GM21529 (cell line): ENCODE measurements around the gene TXLNB.

Source experiments
- ATAC-seq: cut with Tn5 transposase; IDR thresholded peaks from one replicate; pipeline ENCODE4 v1.9.1; 2021; ENCODE audit not compliant: unreplicated experiment

TXLNB gene

DNA sequence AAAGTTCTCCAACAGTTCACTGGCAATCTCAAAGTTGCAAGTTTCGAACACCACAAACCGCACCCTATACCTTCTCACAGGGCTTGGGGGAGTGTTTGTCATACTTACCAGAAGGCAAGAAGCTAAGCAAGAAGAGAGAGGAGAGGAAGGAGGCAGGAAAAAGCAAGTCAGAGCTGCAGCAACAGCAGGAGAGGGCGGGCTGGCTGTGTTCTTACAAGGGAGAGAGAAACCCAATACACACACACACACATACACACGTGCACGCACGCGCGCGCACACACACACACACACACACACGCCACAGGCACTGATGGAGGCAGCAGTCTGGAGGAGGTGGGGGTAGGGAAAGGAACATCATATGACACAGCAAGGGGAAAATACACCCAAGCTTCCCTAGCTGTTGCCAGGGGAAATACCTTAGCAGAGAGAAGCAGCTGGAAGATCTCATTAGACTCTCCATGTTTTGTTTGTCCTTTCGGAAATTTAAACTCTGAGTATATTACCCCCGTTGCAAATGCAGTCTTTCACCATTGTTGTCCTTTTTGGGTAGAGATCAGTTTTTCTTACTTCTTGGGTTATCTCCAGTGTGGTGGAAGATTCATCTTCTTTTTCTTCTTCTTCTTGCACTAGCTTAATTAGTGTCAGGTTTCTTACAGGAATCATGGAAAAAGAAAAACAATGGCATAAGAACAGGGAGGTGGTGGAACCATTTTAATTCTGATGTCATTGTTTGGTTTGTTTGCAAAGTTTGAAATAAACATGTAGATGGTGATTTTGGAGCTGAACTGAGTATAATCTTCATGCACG lies at the start of gene TXLNB:
TSS of gene TXLNB (minus strand) at position 186 of the 807 bp plus-strand sequence. CDS start 3,099 bp downstream, outside the sequence.
- peak; percentile 71 for ATAC-seq

GRCh38 chr6:139341060-139341459 lies 49.3 kb upstream of the TXLNB start:
- no peak for ATAC-seq

GRCh38 chr6:139338795-139339194 lies 47.0 kb upstream of the TXLNB start:
- ATAC-seq = no peak

- ATAC-seq = no peak
Measured at GRCh38 chr6:139337830-139338229, 46.0 kb upstream of the TXLNB start.

- ATAC-seq = no peak
Measured at GRCh38 chr6:139337001-139337400, 45.2 kb upstream of the TXLNB start.

DNA sequence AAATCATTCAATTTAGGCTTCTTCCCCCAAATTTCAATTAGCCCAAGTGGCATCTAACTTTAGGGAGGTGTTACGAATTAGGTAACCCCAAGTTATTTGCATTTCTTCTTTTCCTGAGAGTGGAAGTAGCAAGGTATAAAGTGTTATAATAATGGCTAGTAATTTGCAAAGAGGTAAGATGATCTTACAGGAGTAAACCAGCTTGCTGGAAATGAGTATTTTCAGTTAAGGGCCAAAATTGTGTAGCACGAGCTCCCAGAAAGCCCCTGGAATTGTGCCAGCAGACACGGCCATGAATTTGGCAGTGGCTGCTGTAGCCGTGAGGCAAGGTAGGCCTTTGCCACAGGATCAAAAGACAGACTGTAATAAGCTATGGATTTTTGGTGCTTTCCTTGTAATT lies 44.7 kb upstream of the TXLNB start:
- peak; percentile 71 for ATAC-seq

DNA sequence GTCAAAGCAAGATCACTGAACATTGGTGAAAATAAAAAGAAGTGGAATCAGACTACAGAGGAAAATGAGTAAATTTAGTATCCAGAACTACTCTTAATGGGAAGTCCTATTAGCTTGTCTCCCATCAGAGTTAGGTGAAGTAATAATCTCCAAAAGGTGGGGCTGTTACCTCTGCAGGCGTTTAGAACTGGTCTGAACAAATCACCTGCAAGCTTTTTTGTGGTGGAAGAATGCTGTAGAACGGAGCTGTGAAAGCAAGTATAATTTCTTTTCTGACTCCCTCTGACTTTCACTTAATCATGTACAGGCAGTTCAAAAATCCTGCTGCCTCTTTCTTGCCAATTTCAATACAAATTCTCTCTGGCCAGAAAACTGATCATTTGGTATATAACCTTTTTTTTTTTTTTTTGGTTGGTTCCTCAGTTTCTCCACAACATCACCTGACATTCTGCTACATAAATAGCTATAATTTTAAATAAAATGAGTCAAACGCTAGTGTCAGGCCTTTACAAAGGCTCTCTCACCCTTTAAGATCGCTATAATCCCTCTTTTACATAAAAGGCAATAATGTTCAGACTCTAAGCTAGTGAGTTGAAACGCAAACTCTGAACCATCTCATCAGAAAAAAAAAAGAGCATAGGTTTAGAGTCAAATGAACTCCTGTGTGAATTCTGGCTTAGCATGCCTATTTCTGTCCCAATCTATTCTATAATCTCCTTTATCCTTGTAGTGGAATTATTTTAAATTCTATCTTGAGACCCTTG lies 43.8 kb upstream of the TXLNB start:
- no peak for ATAC-seq

GRCh38 chr6:139334806-139335446 lies 43.1 kb upstream of the TXLNB start:
- ATAC-seq = no peak

- ATAC-seq = no peak
Measured at GRCh38 chr6:139330826-139331500, 39.2 kb upstream of the TXLNB start.

GRCh38 chr6:139330306-139330705 lies 38.5 kb upstream of the TXLNB start:
- ATAC-seq = no peak

- ATAC-seq = no peak
Measured at GRCh38 chr6:139329224-139329623, 37.4 kb upstream of the TXLNB start.

DNA sequence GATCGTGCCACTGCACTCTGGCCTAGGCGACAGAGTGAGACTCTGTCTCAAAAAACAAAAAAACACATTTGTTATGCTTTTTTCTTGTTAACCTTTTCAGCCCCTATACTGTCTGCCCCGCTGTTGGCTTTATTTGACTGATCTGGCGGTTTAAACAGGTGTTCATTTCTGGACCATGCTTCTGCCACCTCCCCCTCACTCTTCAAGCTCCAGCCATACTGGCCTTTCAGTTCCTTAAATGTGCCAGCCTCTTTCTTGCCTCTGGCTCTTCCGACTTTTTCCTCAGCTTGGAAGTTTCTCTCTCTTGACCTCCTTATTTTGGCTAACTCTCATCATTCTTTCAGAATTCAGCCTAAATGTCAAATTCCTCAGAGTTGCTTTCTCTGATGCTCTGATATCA lies 35.2 kb upstream of the TXLNB start:
- peak; percentile 50 for ATAC-seq

DNA sequence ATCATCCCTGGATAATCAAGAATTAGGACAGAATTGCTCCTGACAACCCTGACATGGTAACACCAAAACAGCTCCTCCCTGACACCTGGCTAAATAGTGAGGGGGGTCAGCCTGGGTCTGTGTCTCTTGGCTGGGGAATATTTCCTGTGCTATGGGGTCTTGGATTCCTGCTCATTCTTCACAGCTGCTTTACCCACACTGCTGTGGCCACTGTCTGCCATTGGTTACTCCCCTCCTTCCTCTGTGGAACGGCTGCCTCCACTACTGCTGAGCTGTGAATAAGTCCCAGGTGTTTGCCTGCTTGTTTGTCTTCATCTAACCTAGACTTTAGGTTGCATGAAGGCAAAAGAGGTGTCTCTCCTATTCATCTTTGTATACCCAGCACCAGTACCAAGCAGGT lies 33.9 kb upstream of the TXLNB start:
- no peak for ATAC-seq

DNA sequence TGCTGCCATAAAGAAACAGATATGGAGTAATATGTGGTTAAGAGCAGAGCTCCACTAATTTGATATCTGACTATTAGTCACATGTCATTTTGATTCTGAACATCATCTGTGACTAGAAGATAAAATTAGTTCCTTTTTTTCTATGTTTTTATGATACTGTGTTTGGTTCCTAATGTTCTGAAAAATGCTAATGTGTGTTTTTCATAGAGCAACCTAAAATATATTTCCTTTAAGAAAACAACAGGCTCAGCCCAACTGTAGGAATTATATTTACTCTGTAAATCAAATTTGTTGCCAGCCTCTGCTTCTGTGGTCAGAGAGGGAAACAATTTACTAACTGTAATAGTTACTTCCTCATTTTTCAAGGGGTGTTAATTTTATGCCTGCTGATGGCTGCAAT lies 33.3 kb upstream of the TXLNB start:
- ATAC-seq = peak; percentile 40

DNA sequence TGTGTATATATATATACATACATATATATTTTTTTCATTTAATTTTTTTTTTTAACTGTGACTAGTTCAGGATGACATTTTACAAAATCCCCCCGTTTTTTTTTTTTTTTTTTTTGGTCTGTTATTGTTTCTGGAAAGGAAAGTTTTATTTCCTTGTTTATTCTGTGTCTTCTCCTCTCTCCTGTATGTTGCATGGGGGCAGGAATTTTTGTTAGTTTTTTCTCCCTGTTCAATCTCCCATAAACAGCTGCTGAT lies 32.4 kb upstream of the TXLNB start:
- ATAC-seq = no peak

DNA sequence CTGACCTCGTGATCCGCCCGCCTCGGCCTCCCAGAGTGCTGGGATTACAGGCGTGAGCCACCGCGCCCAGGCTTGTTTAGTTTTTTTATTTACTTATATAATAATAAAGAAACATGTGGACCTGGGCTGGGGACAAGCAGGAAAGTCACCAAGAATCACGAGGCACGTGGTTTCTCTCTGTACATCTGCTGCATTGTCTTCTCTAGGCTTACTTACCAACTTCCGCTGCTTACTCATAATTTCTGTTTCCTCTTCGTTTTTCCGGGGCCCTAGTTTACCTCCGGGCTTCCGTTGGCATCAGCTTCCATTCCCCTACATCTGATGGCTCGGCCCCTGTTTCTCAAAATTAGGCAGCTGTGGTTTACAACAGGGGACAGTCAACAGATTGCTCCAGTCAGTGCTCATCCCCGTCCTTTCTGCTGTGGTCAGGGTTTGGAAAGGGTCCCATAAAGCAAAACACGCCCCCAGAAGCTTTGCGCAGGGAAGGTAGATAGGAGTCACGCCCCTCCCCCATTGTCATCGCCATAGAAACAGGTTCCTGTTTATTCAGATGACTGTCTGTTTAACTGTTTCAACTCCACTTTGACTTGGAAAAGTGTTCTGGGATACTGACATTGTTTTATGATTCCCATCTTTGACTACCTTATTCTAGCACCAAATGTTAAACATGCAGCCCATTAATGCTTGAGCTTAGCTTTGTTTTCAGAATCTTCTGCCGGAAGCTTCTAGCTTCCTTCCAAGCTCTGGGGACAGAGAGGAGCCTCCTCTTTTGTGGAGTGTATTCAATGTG lies 31.9 kb upstream of the TXLNB start:
- peak; percentile 42 for ATAC-seq

DNA sequence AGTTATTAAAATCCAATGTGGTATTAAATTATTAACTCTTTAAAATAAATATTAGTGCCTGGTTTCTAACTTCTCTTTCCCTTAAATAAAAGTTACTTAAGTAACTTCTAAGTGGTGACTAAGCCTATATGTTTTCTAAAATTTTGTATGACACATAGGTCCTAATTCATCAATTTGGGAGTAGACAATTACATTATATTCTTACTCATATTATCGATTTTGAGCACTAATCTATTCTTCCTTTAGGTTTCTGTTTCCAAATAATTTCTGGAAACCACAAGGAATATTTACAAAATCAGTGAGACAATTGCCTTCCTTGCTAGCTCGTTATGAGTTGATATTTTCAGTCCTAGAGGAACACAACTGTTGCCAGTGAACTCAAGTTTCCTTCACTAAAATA lies 28.3 kb upstream of the TXLNB start:
- ATAC-seq = no peak

DNA sequence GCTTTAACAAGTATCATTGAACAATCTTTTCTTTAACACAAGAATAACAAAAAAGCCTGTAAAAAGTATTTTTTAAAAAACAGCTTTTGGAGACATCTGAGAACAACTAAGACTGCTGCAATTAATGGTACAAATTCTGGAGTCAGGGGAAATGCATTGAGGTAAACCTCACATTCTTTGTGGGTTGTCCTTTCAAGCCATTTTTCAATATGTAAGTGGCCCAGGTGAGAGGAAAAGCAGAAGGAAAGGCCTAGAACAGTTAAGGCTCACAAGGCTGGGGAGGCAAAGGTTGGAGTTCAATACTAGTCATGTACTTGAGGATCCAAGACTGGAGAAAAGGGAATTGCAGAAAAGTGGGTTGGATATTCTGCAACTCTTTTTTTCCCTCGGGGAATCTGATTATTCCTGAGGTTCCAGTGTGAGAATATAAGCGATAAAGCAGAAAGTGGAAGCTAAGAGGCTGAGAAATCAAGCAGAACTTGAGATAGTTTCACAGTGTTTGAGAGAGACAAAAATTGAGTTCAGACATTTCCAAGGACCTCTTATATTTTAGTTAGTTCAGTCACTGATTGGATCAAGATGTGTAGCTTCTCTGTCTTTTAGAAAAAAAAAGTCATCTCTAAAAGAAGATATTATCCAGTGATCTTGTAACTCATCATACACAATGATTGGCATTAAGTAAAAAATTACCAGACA lies 25.0 kb upstream of the TXLNB start:
- no peak for ATAC-seq

GRCh38 chr6:139313784-139314545 lies 22.2 kb upstream of the TXLNB start:
- ATAC-seq = no peak
